Lower leg skin (tissue), 4 donors: ENCODE data around the gene GOLPH3L. TPM values are rescaled to one million over a fixed set of nuclear protein-coding genes. Genes with fewer than 3 reads are reported as not detected.
"Not testable (repeated sequence)": the region's sequence is repeated elsewhere in the genome, so short reads cannot be mapped to it uniquely, and the experiment has no call there.

Experiments
- DNase-seq, 2 donors: peaks; one replicate each; pipeline ENCODE4 v3.0.0-alpha.2; 2019; ENCODE audit warnings: low spot score in 2 of 2
- H3K4me3 ChIP-seq: fragments of 200-600 bp; sonication (generic); 2 replicates; pipeline ENCODE4 v1.5.1; 2017; ENCODE audit warnings: mild to moderate bottlenecking, low read depth; ENCODE audit not compliant: poor library complexity, severe bottlenecking
- POLR2A ChIP-seq, 2 donors: fragments of 450-650 bp; IDR thresholded peaks; one replicate each; pipeline ENCODE4 v1.6.1; 2016 to 2017; ENCODE audit warnings: antibody characterized with exemption in 2 of 2, mild to moderate bottlenecking in 1 of 2, moderate library complexity in 1 of 2
- WGBS, 2 donors: methylation state at CpG; one replicate each; pipeline ENCODE4 v1.1.5; 2018; 5-methylcytosine and 5-hydroxymethylcytosine counted together
- intact Hi-C: fragments of 100-400 bp; cut with DNase I; formaldehyde crosslinking; loops from one replicate; pipeline ENCODE4 v1.15.0; 2023; ENCODE audit warnings: low total_unique reads
- total RNA-seq, 4 donors: library from RNA; depleted of rRNA; stranded (reverse); fragments of >200 nt; gene quantifications; one replicate each; pipeline ENCODE4 v1.1.0, GENCODE V29; 2016
- TF ChIP-seq, protein P1 (sequence below), 3 donors: fragments of 450-650 bp; IDR thresholded peaks; one replicate each; pipeline ENCODE4 v1.5.1; 2016; ENCODE audit warnings: antibody characterized with exemption in 3 of 3, mild to moderate bottlenecking in 3 of 3, moderate library complexity in 2 of 3

The GOLPH3L gene
- total RNA-seq, 4 donors from 2014 or later = 18.0 to 24.3 (median 21.5) TPM

DNA sequence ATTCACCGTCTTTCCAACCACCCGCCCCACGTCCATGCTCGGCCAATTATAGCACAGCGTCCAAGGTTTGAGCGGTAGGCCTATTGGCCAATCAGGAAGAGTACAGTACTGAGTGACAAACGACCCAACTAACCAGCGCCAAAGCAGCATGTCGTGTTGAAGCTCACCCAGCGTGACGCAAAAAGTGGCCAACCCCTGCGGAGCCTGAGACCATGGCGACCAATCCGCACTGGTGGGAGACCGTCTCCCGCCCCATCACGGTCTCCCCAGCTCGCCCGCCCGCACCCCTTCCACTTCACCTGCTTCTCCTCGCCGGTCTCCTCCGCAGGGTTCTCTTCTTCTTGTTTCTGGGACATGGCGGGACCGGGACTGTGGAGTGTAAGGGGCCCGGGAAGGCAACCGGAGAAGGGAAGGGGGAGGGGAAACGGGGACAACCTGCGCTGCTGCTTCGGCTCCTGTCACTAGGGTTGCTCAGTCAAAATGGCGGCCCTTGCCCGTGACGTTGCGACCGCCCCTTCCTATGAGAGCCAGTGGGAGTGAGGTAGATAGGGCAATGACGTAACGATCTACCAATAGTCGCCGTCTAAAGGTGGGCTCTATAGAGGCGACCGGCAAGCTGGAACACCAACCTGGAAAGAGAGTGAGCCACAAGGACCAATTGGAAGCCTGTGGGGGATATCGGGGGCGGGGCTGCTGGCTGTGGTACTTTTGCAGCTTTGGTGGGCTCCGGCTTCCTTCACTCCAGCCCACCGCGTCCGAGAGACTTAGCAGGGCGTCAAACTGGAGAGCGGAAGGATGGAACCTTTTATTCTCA, 67.6 kb downstream of the GOLPH3L start, which contains the start of gene ENSA:
TSS of gene ENSA (minus strand) at position 498 of the 814 bp plus-strand sequence. CDS start at position 356, 142 bp downstream.
- 0 to 1% methylated on average over 49 of the region's 49 CpGs for WGBS, 2 donors
- TF ChIP-seq POLR2A (IDR thresholded peaks at IDR 0.05) = peak in 1 of 2 donors; percentile 91
- TF ChIP-seq, protein P1, sequence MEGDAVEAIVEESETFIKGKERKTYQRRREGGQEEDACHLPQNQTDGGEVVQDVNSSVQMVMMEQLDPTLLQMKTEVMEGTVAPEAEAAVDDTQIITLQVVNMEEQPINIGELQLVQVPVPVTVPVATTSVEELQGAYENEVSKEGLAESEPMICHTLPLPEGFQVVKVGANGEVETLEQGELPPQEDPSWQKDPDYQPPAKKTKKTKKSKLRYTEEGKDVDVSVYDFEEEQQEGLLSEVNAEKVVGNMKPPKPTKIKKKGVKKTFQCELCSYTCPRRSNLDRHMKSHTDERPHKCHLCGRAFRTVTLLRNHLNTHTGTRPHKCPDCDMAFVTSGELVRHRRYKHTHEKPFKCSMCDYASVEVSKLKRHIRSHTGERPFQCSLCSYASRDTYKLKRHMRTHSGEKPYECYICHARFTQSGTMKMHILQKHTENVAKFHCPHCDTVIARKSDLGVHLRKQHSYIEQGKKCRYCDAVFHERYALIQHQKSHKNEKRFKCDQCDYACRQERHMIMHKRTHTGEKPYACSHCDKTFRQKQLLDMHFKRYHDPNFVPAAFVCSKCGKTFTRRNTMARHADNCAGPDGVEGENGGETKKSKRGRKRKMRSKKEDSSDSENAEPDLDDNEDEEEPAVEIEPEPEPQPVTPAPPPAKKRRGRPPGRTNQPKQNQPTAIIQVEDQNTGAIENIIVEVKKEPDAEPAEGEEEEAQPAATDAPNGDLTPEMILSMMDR (IDR thresholded peaks at IDR 0.05) = peak in 1 of 3 donors; percentile 35
- DNase-seq = peak; percentile 99
- intact Hi-C loops = no loop called here
- H3K4me3 ChIP-seq = peak within 1 kb of the TSS; percentile 44

DNA sequence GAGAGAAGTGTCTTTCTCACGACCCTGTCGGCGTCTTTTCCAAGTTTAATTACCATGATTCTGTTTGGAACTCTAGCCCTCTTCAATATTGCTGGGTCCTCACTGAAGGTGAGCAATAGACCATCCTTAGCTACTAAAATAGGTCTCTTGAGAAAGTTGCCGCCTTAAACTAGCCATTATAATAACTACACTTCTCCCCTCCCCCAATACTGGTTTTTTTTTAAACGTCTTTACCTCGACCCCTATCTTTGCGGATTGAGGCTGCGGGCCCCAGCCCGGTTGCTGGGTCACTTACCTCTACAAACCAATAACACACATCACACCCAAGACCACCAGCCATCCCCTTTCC, 68.2 kb downstream of the GOLPH3L start:
- H3K4me3 ChIP-seq = peak overlapping the region; percentile 23
- whole genome bisulfite sequencing, 2 donors = 0 to 1% methylated on average over 9 of the region's 9 CpGs
- intact Hi-C loops = no loop called here
- no peak for DNase-seq
- no peak for TF ChIP-seq POLR2A (IDR thresholded peaks at IDR 0.05)
- TF ChIP-seq, protein P1 (IDR thresholded peaks at IDR 0.05) = no peak

- DNase-seq = no peak
- intact Hi-C loops = no loop called here
- no peak overlapping the region for H3K4me3 ChIP-seq
- TF ChIP-seq, protein P1 (IDR thresholded peaks at IDR 0.05) = no peak
- no peak for TF ChIP-seq POLR2A (IDR thresholded peaks at IDR 0.05)
- WGBS, 2 donors = 61 to 69% methylated on average over 5 of the region's 5 CpGs
Observed at GRCh38 chr1:150627826-150628410, 69.0 kb downstream of the GOLPH3L start.

DNA sequence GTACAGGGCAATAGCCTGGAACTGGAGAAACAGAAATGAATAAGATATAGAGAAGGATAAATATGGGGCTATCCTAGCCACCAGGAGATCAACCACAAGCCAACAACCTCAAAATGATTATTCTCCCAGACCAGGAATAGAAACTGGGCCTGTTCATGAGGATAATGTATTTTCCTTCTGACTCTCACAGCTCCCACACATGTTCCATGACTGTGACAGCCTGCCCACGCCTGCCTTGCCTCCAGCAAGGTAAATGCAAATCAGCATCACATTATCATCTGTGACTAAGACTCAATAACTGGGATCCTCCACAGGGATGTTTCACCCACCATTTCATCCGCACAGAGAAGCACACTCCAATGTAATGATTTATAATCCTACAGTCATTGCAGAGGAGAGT, 70.8 kb downstream of the GOLPH3L start:
- no peak for TF ChIP-seq POLR2A (IDR thresholded peaks at IDR 0.05)
- TF ChIP-seq, protein P1 (IDR thresholded peaks at IDR 0.05) = no peak
- intact Hi-C loops = no loop called here
- WGBS, 2 donors = 48 to 54% methylated on average over 2 of the region's 2 CpGs
- peak in 1 of 2 donors; percentile 56 for DNase-seq
- H3K4me3 ChIP-seq = no peak overlapping the region

DNA sequence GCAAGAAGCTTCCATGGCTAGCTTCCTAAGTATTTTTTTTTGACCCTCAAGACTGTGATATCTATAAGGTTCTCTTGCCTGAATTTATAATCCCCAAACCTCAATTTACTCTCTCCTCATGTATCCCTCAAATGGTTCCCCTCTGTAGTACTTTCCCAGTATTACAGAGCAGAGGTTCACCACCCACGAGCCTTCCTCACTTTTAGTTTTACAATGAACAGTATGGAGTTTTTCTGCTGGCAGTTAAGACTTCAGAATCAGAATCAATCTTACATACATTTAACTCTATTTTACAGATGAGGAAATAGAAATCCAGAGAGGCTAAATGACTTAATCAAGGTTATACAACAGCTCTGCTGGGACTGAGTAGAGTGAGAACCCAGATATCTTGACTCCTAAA, 72.4 kb downstream of the GOLPH3L start:
- WGBS, 2 donors = 56 to 66% methylated on average over 1 of the region's 1 CpG
- H3K4me3 ChIP-seq, intact Hi-C loops: not testable (repeated sequence)
- DNase-seq = peak in 1 of 2 donors; percentile 26

- WGBS, 2 donors = 33 to 59% methylated on average over 1 of the region's 1 CpG
- H3K4me3 ChIP-seq, intact Hi-C loops: not testable (repeated sequence)
- DNase-seq = peak; percentile 55 to 74
Observed at GRCh38 chr1:150624134-150624533, 72.8 kb downstream of the GOLPH3L start.
